ENCODE results near the gene GNA15.
"Not testable (repeated sequence)": the region's sequence is repeated elsewhere in the genome, so short reads cannot be mapped to it uniquely, and the experiment has no call there.

DNA sequence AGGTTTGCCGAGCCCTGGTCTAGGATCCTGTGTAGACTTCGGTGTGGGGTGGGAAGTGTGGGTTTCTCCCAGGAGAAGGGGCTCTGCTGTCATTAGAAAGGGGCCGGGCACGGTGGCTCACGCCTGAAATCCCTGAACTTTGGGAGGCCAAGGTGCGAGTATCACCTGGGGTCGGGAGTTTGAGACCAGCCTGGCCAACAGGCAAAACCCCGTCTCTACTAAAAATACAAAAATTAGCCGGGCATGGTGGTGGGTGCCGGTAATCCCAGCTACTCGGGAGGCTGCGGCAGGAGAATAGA, 55.9 kb downstream of the GNA15 start:
- not testable (repeated sequence) for TF ChIP-seq EZH2 (IDR thresholded peaks at IDR 0.05; ENCODE audit: low read depth, low read length, severe bottlenecking); EP300 (IDR thresholded peaks at IDR 0.05; ENCODE audit: borderline replicate concordance in 1 of 2, low read depth in 2 of 2, low read length in 2 of 2); RAD21 (IDR thresholded peaks at IDR 0.05 in 1 of 2, conservative IDR thresholded peaks at IDR 0.05 in 1 of 2; ENCODE audit: low read depth in 2 of 2, low read length in 2 of 2); CBX8 (IDR thresholded peaks at IDR 0.05; ENCODE audit: borderline replicate concordance, low read depth, low read length); TAF1 (IDR thresholded peaks at IDR 0.05; ENCODE audit: low read depth, low read length)
- TF ChIP-seq, protein P1, sequence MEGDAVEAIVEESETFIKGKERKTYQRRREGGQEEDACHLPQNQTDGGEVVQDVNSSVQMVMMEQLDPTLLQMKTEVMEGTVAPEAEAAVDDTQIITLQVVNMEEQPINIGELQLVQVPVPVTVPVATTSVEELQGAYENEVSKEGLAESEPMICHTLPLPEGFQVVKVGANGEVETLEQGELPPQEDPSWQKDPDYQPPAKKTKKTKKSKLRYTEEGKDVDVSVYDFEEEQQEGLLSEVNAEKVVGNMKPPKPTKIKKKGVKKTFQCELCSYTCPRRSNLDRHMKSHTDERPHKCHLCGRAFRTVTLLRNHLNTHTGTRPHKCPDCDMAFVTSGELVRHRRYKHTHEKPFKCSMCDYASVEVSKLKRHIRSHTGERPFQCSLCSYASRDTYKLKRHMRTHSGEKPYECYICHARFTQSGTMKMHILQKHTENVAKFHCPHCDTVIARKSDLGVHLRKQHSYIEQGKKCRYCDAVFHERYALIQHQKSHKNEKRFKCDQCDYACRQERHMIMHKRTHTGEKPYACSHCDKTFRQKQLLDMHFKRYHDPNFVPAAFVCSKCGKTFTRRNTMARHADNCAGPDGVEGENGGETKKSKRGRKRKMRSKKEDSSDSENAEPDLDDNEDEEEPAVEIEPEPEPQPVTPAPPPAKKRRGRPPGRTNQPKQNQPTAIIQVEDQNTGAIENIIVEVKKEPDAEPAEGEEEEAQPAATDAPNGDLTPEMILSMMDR (IDR thresholded peaks at IDR 0.05; ENCODE audit: control extremely low read depth in 1 of 3, insufficient read depth in 1 of 3, low read depth in 1 of 3, low read length in 3 of 3) = not testable (repeated sequence)
